Urinary bladder (tissue), 4 donors: Measurements from ENCODE around the gene ANKRD33. TPM values are rescaled to one million over a fixed set of nuclear protein-coding genes. Genes with fewer than 3 reads are reported as not detected.
A peak's percentile ranks its signal among the peaks of the same experiment; 100 is the strongest.

Experiments used
- DNase-seq: peaks from one replicate; pipeline ENCODE4 v3.0.0-alpha.2; 2015; ENCODE audit errors: extremely low spot score
- H3K27ac ChIP-seq: one replicate; pipeline ENCODE4 v1.5.1; 2013; ENCODE audit warnings: low read depth, mild to moderate bottlenecking, moderate library complexity
- H3K36me3 ChIP-seq: one replicate; pipeline ENCODE4 v1.6.1; 2013; ENCODE audit warnings: mild to moderate bottlenecking, moderate library complexity; ENCODE audit not compliant: insufficient read depth
- H3K4me1 ChIP-seq: one replicate; pipeline ENCODE4 v1.6.1; 2013; ENCODE audit warnings: mild to moderate bottlenecking, moderate library complexity; ENCODE audit not compliant: insufficient read depth
- H3K4me3 ChIP-seq: one replicate; pipeline ENCODE4 v1.5.1; 2013; ENCODE audit warnings: low read depth, low read length
- WGBS: extraction: QIAGEN DNeasy Blood & Tissue Kit; methylation state at CpG from one replicate; pipeline ENCODE4 v1.1.7; 2013; 5-methylcytosine and 5-hydroxymethylcytosine counted together
- polyA plus RNA-seq: library from polyadenylated mRNA; stranded (reverse); fragments of 200-250 nt; gene quantifications from one replicate; pipeline ENCODE4 v1.2.3, GENCODE V29; 2013
- total RNA-seq: library from RNA; depleted of rRNA; stranded (reverse); fragments of >200 nt; gene quantifications from one replicate; pipeline ENCODE4 v1.2.3, GENCODE V29; 2014
- donor health status: healthy with polysubstance abuse.
- donor health status: healthy.

Gene ANKRD33
- total and polyA plus RNA-seq, 2 donors: not detected

DNA sequence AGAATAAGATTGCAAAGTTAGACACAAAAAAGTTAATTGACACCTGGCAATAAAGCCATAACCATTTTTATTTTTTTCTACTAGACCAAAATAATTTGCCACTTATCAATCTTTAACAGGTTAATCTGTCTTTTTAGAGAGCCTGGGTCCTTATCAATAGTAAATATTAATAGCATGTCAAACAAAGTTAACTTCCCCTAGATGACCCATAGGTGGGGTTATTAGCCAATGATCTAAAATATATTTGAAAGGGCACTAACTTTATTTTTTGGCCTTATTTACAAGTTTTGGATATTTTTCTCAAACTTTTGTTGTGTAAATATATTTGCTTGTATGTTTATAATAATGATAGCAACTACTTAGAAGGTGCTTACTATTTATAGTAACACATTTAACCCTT lies 3.9 kb downstream of the ANKRD33 start:
- H3K4me1 ChIP-seq: no peaks in the 10 kb centered on the region
- H3K4me3 ChIP-seq: no peak overlapping the region
- no peak overlapping the region for H3K27ac ChIP-seq
- DNase-seq: no peak
- H3K36me3 ChIP-seq: no peaks in the 10 kb centered on the region

GRCh38 chr12:51893786-51894185 lies 5.9 kb downstream of the ANKRD33 start:
- H3K36me3 ChIP-seq: no peaks in the 10 kb centered on the region
- 82% methylated on average over 6 of the region's 6 CpGs for WGBS
- no peak overlapping the region for H3K27ac ChIP-seq
- no peaks in the 10 kb centered on the region for H3K4me1 ChIP-seq
- no peak for DNase-seq
- no peak overlapping the region for H3K4me3 ChIP-seq

DNA sequence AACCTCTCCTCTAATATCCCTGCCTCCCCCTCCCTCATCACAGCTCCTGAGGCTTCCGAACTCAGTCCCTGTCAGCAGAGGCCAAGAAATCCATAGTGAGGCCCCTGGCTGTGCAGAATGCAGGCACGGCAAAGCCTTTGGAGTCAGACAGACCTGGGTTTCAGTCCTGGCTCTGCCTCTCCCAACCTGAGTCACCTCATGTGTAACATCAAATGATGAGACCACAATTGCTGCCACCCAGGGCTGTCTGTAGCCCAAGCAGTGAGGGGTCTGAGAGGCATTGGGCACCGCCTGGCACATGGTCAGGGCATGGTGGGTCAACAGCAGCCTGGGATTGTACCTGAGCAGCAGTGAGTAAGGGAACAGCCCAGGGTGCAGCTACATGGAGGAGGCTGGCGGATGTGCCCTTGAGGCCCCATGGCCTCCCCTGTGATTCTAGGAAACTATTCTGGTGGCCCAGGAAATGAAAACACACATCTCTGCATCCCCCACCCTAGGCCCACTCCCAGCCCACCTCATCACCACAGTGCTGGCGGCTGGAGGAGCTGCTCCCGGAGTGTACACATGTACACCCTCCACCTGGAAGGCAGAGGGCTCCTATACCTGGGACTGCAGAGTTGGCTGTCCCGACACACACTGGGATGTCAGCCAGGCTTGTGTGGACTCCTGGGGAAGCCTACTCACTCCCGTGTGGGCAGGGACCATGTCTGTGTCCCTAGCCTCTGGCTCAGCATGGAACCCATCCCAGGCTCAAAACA lies 7.7 kb downstream of the ANKRD33 start:
- no peak for DNase-seq
- no peaks in the 10 kb centered on the region for H3K36me3 ChIP-seq
- H3K4me3 ChIP-seq: no peak overlapping the region
- 89% methylated on average over 8 of the region's 8 CpGs for WGBS
- no peaks in the 10 kb centered on the region for H3K4me1 ChIP-seq
- no peak overlapping the region for H3K27ac ChIP-seq

- no peak for DNase-seq
- WGBS: 72% methylated on average over 3 of the region's 3 CpGs
Observed at GRCh38 chr12:51896236-51896635, 8.3 kb downstream of the ANKRD33 start.

DNA sequence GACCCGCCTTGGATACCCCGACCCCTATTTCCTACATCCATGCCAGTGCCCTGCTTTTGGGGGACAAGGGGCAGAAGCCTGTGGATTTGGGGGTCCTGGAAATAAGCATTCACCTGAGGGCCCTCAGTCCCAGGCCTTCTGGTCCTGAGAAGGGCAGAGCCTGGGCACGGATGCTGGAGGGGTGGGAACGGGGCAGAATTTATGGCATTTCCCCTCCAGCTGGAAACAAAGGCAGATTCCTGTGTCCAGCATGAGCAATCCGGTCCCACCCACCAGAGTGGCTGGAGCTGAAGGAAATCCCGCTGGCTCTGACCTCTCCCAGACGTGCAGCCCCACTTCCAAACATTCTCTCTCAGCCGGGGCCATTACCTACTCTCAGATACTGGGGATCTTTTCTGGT lies 9.3 kb downstream of the ANKRD33 start:
- no peak for DNase-seq
- Histone ChIP-seq H3K36me3 (no peaks in the 10 kb centered on the region), H3K4me1 (no peaks in the 10 kb centered on the region), H3K4me3 (no peak overlapping the region), H3K27ac (peak overlapping the region; percentile 4)
- 66% methylated on average over 8 of the region's 8 CpGs for WGBS

More at GRCh38 chr12:51896236-51896635, 8.3 kb downstream of the ANKRD33 start:
- Histone ChIP-seq H3K4me1 (no peaks in the 10 kb centered on the region), H3K27ac (no peak overlapping the region), H3K36me3 (no peaks in the 10 kb centered on the region), H3K4me3 (no peak overlapping the region)

- 76% methylated on average over 2 of the region's 2 CpGs for WGBS
- H3K36me3 ChIP-seq: no peaks in the 10 kb centered on the region
Observed at GRCh38 chr12:51898506-51898905, 10.6 kb downstream of the ANKRD33 start.

GRCh38 chr12:51898937-51899336 lies 11.0 kb downstream of the ANKRD33 start:
- WGBS: 76% methylated on average over 9 of the region's 9 CpGs
- Histone ChIP-seq H3K4me3 (no peak overlapping the region), H3K4me1 (no peaks in the 10 kb centered on the region), H3K36me3 (no peaks in the 10 kb centered on the region), H3K27ac (no peak overlapping the region)
- no peak for DNase-seq

More at GRCh38 chr12:51898506-51898905, 10.6 kb downstream of the ANKRD33 start:
- Histone ChIP-seq H3K27ac (no peak overlapping the region), H3K4me3 (no peak overlapping the region), H3K4me1 (no peaks in the 10 kb centered on the region)
- DNase-seq: no peak

GRCh38 chr12:51900323-51900889 lies 12.5 kb downstream of the ANKRD33 start:
- WGBS: 97% methylated on average over 43 of the region's 43 CpGs
- Histone ChIP-seq H3K36me3 (no peaks in the 10 kb centered on the region), H3K27ac (no peak overlapping the region), H3K4me1 (no peaks in the 10 kb centered on the region), H3K4me3 (no peak overlapping the region)
- DNase-seq: no peak

- Histone ChIP-seq H3K27ac (no peak overlapping the region), H3K4me1 (no peaks in the 10 kb centered on the region), H3K4me3 (no peak overlapping the region), H3K36me3 (no peaks in the 10 kb centered on the region)
- DNase-seq: no peak
- WGBS: 81% methylated on average over 14 of the region's 14 CpGs
Observed at GRCh38 chr12:51901121-51901817, 13.4 kb downstream of the ANKRD33 start.

GRCh38 chr12:51901881-51902280 lies 14.0 kb downstream of the ANKRD33 start:
- Histone ChIP-seq H3K4me1 (no peaks in the 10 kb centered on the region), H3K36me3 (no peaks in the 10 kb centered on the region), H3K4me3 (no peak overlapping the region), H3K27ac (no peak overlapping the region)
- DNase-seq: no peak
- 94% methylated on average over 11 of the region's 11 CpGs for WGBS

- no peaks in the 10 kb centered on the region for H3K4me1 ChIP-seq
- no peaks in the 10 kb centered on the region for H3K36me3 ChIP-seq
- no peak overlapping the region for H3K4me3 ChIP-seq
- peak; percentile 77 for DNase-seq
- H3K27ac ChIP-seq: peak overlapping the region; percentile 86
Observed at GRCh38 chr12:51904951-51905470, 17.1 kb downstream of the ANKRD33 start.

GRCh38 chr12:51905471-51906429 lies 17.8 kb downstream of the ANKRD33 start:
- 42% methylated on average over 18 of the region's 18 CpGs for WGBS
- Histone ChIP-seq H3K4me1 (no peaks in the 10 kb centered on the region), H3K4me3 (no peak overlapping the region), H3K36me3 (no peaks in the 10 kb centered on the region), H3K27ac (peak overlapping the region; percentile 87)
- DNase-seq: no peak

- H3K27ac ChIP-seq: peak overlapping the region; percentile 87
- H3K36me3 ChIP-seq: no peaks in the 10 kb centered on the region
- peak overlapping the region; percentile 63 for H3K4me3 ChIP-seq
- no peaks in the 10 kb centered on the region for H3K4me1 ChIP-seq
- DNase-seq: no peak
- 28% methylated on average over 23 of the region's 23 CpGs for WGBS
Observed at GRCh38 chr12:51906430-51907082, 18.7 kb downstream of the ANKRD33 start.
